Measurements from ENCODE around the gene CAPN6. TPM values are rescaled to one million over a fixed set of nuclear protein-coding genes. Genes with fewer than 3 reads are reported as not detected.

The CAPN6 gene
- total RNA-seq, 2 experiments from 2014 or later: not detected

GRCh38 chrX:111265486-111265885 lies 4.8 kb downstream of the CAPN6 start:
- intact Hi-C loops (cut with DNase I, micrococcal nuclease): no loop called here
- H3K4me1 ChIP-seq (ENCODE audit: insufficient read depth, low read length): no peaks in the 10 kb centered on the region
- no peaks in the 10 kb centered on the region for H3K27me3 ChIP-seq (ENCODE audit: control insufficient read depth in 1 of 2, insufficient read depth in 2 of 2, low read length in 2 of 2)
- H3K36me3 ChIP-seq (ENCODE audit: insufficient read depth, low read length): no peaks in the 10 kb centered on the region
- H3K4me1 Mint-ChIP-seq (ENCODE audit: low read depth): no peaks in the 10 kb centered on the region
- ChIA-PET CTCF (no interaction called here), POLR2A (no interaction called here)
- H3K9me3 Mint-ChIP-seq: no peaks in the 10 kb centered on the region
- H3K27ac ChIP-seq (ENCODE audit: low read depth in 1 of 2, low read length in 2 of 2): no peak overlapping the region
- H3K27ac Mint-ChIP-seq: no peak overlapping the region
- ATAC-seq (ENCODE audit: poor library complexity) (no peak), DNase-seq (no peak)
- TF ChIP-seq CTCF (IDR thresholded peaks at IDR 0.05): no peak
- no peaks in the 10 kb centered on the region for H3K9me3 ChIP-seq (ENCODE audit: control insufficient read depth in 1 of 2, insufficient read depth in 1 of 2, low read length in 2 of 2)
- no peaks in the 10 kb centered on the region for H3K27me3 Mint-ChIP-seq
- no peak overlapping the region for H3K4me3 Mint-ChIP-seq
- H3K36me3 Mint-ChIP-seq (ENCODE audit: low read depth): no peaks in the 10 kb centered on the region
- no peak overlapping the region for H3K4me3 ChIP-seq (ENCODE audit: low read length)

- no peaks in the 10 kb centered on the region for H3K9me3 Mint-ChIP-seq
- intact Hi-C loops (cut with DNase I, micrococcal nuclease): no loop called here
- H3K27me3 Mint-ChIP-seq: no peaks in the 10 kb centered on the region
These were observed 5.9 kb downstream of the CAPN6 start for GRCh38 chrX:111264385-111264784.

GRCh38 chrX:111262086-111262485 lies 8.2 kb downstream of the CAPN6 start:
- TF ChIP-seq CTCF (IDR thresholded peaks at IDR 0.05): no peak
- Histone ChIP-seq H3K9me3 (ENCODE audit: control insufficient read depth in 1 of 2, insufficient read depth in 1 of 2, low read length in 2 of 2) (no peaks in the 10 kb centered on the region), H3K27ac (ENCODE audit: low read depth in 1 of 2, low read length in 2 of 2) (no peak overlapping the region), H3K36me3 (ENCODE audit: insufficient read depth, low read length) (no peaks in the 10 kb centered on the region), H3K4me1 (ENCODE audit: insufficient read depth, low read length) (no peaks in the 10 kb centered on the region), H3K4me3 (ENCODE audit: low read length) (no peak overlapping the region), H3K27me3 (ENCODE audit: control insufficient read depth in 1 of 2, insufficient read depth in 2 of 2, low read length in 2 of 2) (no peaks in the 10 kb centered on the region)
- Mint-ChIP-seq H3K9me3 (no peaks in the 10 kb centered on the region), H3K4me1 (ENCODE audit: low read depth) (no peaks in the 10 kb centered on the region), H3K27ac (no peak overlapping the region), H3K4me3 (no peak overlapping the region), H3K36me3 (ENCODE audit: low read depth) (no peaks in the 10 kb centered on the region), H3K27me3 (no peaks in the 10 kb centered on the region)
- CTCF ChIA-PET: no interaction called here
- no peak for ATAC-seq (ENCODE audit: poor library complexity)
- intact Hi-C loops (cut with DNase I, micrococcal nuclease): no loop called here
- no peak for DNase-seq
- POLR2A ChIA-PET: no interaction called here

More at GRCh38 chrX:111264385-111264784, 5.9 kb downstream of the CAPN6 start:
- Histone ChIP-seq H3K9me3 (ENCODE audit: control insufficient read depth in 1 of 2, insufficient read depth in 1 of 2, low read length in 2 of 2) (no peaks in the 10 kb centered on the region), H3K27me3 (ENCODE audit: control insufficient read depth in 1 of 2, insufficient read depth in 2 of 2, low read length in 2 of 2) (no peaks in the 10 kb centered on the region), H3K4me3 (ENCODE audit: low read length) (no peak overlapping the region), H3K4me1 (ENCODE audit: insufficient read depth, low read length) (no peaks in the 10 kb centered on the region), H3K36me3 (ENCODE audit: insufficient read depth, low read length) (no peaks in the 10 kb centered on the region), H3K27ac (ENCODE audit: low read depth in 1 of 2, low read length in 2 of 2) (no peak overlapping the region)
- no peaks in the 10 kb centered on the region for H3K36me3 Mint-ChIP-seq (ENCODE audit: low read depth)
- H3K4me3 Mint-ChIP-seq: no peak overlapping the region
- no peak for ATAC-seq (ENCODE audit: poor library complexity)
- TF ChIP-seq CTCF (IDR thresholded peaks at IDR 0.05): no peak
- H3K4me1 Mint-ChIP-seq (ENCODE audit: low read depth): no peaks in the 10 kb centered on the region
- H3K27ac Mint-ChIP-seq: no peak overlapping the region
- DNase-seq: no peak
- CTCF ChIA-PET: interaction anchor here (0.7 to 1.0 kb wide), 2 partner anchors 10 to 37 kb away, joined by 3 read pairs; no protein-coding TSS in a partner anchor
- POLR2A ChIA-PET: no interaction called here
